Measurements from ENCODE around the gene TACR1. TPM values are rescaled to one million over a fixed set of nuclear protein-coding genes. Genes with fewer than 3 reads are reported as not detected.

Gene TACR1
- total and polyA plus RNA-seq, 7 experiments from 2014 or later = 0.24 TPM; not detected in 6

DNA sequence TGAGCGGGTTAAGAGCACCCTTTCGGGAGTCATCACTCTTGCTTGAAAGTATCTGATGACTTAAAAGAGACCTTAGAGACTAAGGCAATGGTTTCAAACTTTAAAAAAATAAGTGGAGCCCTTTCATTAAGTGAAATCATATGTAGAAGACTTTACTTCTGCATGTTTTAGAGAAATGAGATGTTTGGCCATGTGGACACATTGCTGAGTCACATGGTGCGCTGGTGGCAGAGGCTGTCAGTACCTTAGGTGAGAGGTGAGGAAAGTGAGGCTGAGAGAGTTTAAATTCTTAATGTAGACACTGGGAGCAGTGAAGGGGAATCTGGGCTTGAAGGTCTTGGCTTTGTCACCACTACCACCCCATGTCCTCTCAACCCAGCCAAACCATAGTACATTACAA is 109.8 kb downstream of the TACR1 start:
- CTCF ChIA-PET = no interaction called here

DNA sequence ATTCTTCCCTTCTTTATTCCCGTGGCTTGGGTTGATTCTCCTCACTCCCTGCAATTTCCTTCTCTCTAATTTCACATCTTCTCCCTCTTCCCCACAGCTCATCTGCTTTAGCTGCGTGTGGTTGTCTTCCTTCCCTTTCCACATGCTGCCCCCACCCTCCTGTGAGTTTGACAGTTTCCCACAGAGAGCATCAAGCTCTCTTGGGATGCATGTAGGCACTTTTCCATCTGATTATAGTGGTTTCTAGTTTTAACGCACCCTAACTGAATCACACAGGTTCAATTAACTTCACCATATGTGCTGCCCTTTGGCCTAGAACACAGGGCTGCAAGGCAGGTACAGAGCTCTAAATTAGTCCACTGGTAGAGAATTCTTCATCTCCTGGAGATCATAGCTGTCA is 110.5 kb downstream of the TACR1 start:
- intact Hi-C loops (cut with micrococcal nuclease) = no loop called here
- ChIA-PET POLR2A (no interaction called here), CTCF (no interaction called here)
- Mint-ChIP-seq H3K27ac (peak overlapping the region in 1 of 9 donors; percentile 79), H3K27me3 (peaks cover 0 to 11% (median 0%) of the 10 kb centered on the region in 5 donors), H3K4me3 (no peak overlapping the region), H3K9me3 (peaks cover 0 to 7% (median 0%) of the 10 kb centered on the region in 11 donors), H3K36me3 (peaks cover 0 to 33% (median 15%) of the 10 kb centered on the region in 5 donors), H3K4me1 (no peaks in the 10 kb centered on the region)
- Histone ChIP-seq H3K36me3 (ENCODE audit: control insufficient read depth in 2 of 3, insufficient read depth in 3 of 3, low read length in 3 of 3) (no peaks in the 10 kb centered on the region), H3K4me1 (ENCODE audit: control insufficient read depth in 2 of 2, insufficient read depth in 2 of 2, low read length in 2 of 2) (no peaks in the 10 kb centered on the region), H3K27me3 (ENCODE audit: control insufficient read depth in 2 of 2, insufficient read depth in 2 of 2, low read length in 2 of 2) (no peaks in the 10 kb centered on the region), H3K9me3 (ENCODE audit: control insufficient read depth in 2 of 3, low read length in 3 of 3) (no peaks in the 10 kb centered on the region), H3K4me3 (ENCODE audit: low read length) (no peak overlapping the region), H3K27ac (ENCODE audit: low read depth, low read length) (no peak overlapping the region)
- DNase-seq = no peak
- no peak for ATAC-seq

More for the DNA sequence above, 109.8 kb downstream of the TACR1 start:
- no peak for DNase-seq
- Histone ChIP-seq H3K27me3 (ENCODE audit: control insufficient read depth in 2 of 2, insufficient read depth in 2 of 2, low read length in 2 of 2) (no peaks in the 10 kb centered on the region), H3K4me1 (ENCODE audit: control insufficient read depth in 2 of 2, insufficient read depth in 2 of 2, low read length in 2 of 2) (no peaks in the 10 kb centered on the region), H3K9me3 (ENCODE audit: control insufficient read depth in 2 of 3, low read length in 3 of 3) (no peaks in the 10 kb centered on the region), H3K4me3 (ENCODE audit: low read length) (no peak overlapping the region), H3K27ac (ENCODE audit: low read depth, low read length) (no peak overlapping the region), H3K36me3 (ENCODE audit: control insufficient read depth in 2 of 3, insufficient read depth in 3 of 3, low read length in 3 of 3) (no peaks in the 10 kb centered on the region)
- Mint-ChIP-seq H3K27ac (no peak overlapping the region), H3K4me3 (no peak overlapping the region), H3K27me3 (peaks cover 0 to 11% (median 0%) of the 10 kb centered on the region in 5 donors), H3K36me3 (peaks cover 0 to 36% (median 18%) of the 10 kb centered on the region in 5 donors), H3K9me3 (peaks cover 0 to 7% (median 0%) of the 10 kb centered on the region in 11 donors), H3K4me1 (peaks cover 0 to 2% (median 0%) of the 10 kb centered on the region in 7 donors)
- ATAC-seq = no peak
- intact Hi-C loops (cut with micrococcal nuclease) = no loop called here
- POLR2A ChIA-PET = no interaction called here

DNA sequence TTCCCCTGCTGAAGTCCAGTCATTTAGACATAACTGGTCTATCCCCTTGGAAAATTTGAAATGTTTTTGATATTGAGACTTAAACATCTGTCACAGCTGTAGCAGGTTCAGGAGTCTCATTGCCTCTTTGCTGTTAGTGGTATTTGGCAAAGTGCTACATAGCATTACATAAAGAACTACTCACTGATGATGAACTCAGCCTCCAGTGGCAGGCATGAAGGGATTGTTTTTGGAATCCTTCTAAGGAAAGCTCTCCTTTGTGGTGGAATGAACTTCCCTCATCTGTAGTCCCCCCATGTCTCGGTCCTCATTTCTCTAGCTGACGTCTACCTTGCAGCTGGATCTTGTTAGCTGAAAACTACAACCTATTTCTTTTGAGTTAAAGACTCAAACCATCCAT is 111.6 kb downstream of the TACR1 start:
- DNase-seq = no peak
- Mint-ChIP-seq H3K27me3 (peaks cover 0 to 11% (median 0%) of the 10 kb centered on the region in 5 donors), H3K27ac (no peak overlapping the region), H3K36me3 (peaks cover 0 to 33% (median 15%) of the 10 kb centered on the region in 5 donors), H3K9me3 (peaks cover 0 to 7% (median 0%) of the 10 kb centered on the region in 11 donors), H3K4me1 (no peaks in the 10 kb centered on the region), H3K4me3 (no peak overlapping the region)
- Histone ChIP-seq H3K9me3 (ENCODE audit: control insufficient read depth in 2 of 3, low read length in 3 of 3) (no peaks in the 10 kb centered on the region), H3K4me1 (ENCODE audit: control insufficient read depth in 2 of 2, insufficient read depth in 2 of 2, low read length in 2 of 2) (no peaks in the 10 kb centered on the region), H3K4me3 (ENCODE audit: low read length) (no peak overlapping the region), H3K27me3 (ENCODE audit: control insufficient read depth in 2 of 2, insufficient read depth in 2 of 2, low read length in 2 of 2) (no peaks in the 10 kb centered on the region), H3K27ac (ENCODE audit: low read depth, low read length) (no peak overlapping the region), H3K36me3 (ENCODE audit: control insufficient read depth in 2 of 3, insufficient read depth in 3 of 3, low read length in 3 of 3) (no peaks in the 10 kb centered on the region)
- CTCF ChIA-PET = no interaction called here
- intact Hi-C loops (cut with micrococcal nuclease) = no loop called here
- no peak for ATAC-seq
- POLR2A ChIA-PET = no interaction called here

DNA sequence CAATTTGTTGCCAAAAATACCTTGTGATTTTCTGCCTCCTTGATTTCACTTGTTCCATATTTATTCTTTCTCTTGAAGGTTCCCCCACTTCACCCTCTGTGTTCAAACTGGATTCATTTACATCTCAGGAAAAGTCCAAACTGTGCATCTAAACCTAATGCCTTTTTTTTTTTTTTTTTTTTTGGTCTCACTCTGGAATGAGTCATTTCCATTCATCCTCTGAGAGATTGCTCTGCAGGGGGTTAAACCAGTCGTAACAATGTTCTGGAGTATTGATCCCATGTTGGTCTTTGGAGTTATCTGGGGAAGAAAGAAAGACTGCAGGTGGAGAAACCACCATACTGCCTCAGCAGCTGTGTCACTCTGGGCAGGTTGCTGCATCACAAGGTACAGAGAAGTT is 119.7 kb downstream of the TACR1 start:
- Mint-ChIP-seq H3K27me3 (peaks cover 0 to under 1% (median 0%) of the 10 kb centered on the region in 5 donors), H3K36me3 (peaks cover 0 to 30% (median 21%) of the 10 kb centered on the region in 5 donors), H3K27ac (no peak overlapping the region), H3K9me3 (peaks cover 0 to 6% (median 4%) of the 10 kb centered on the region in 11 donors), H3K4me1 (no peaks in the 10 kb centered on the region), H3K4me3 (no peak overlapping the region)
- no peak overlapping the region for H3K27ac ChIP-seq (ENCODE audit: low read depth, low read length)
- H3K4me1 ChIP-seq (ENCODE audit: control insufficient read depth in 2 of 2, insufficient read depth in 2 of 2, low read length in 2 of 2) = no peaks in the 10 kb centered on the region
- H3K27me3 ChIP-seq (ENCODE audit: control insufficient read depth in 2 of 2, insufficient read depth in 2 of 2, low read length in 2 of 2) = no peaks in the 10 kb centered on the region
- no peak for ATAC-seq
- intact Hi-C loops (cut with micrococcal nuclease) = no loop called here
- no peak for DNase-seq
- ChIA-PET CTCF (no interaction called here), POLR2A (no interaction called here)
- H3K9me3 ChIP-seq (ENCODE audit: control insufficient read depth in 2 of 3, low read length in 3 of 3) = no peaks in the 10 kb centered on the region
- H3K4me3 ChIP-seq (ENCODE audit: low read length) = no peak overlapping the region
- no peaks in the 10 kb centered on the region for H3K36me3 ChIP-seq (ENCODE audit: control insufficient read depth in 2 of 3, insufficient read depth in 3 of 3, low read length in 3 of 3)

DNA sequence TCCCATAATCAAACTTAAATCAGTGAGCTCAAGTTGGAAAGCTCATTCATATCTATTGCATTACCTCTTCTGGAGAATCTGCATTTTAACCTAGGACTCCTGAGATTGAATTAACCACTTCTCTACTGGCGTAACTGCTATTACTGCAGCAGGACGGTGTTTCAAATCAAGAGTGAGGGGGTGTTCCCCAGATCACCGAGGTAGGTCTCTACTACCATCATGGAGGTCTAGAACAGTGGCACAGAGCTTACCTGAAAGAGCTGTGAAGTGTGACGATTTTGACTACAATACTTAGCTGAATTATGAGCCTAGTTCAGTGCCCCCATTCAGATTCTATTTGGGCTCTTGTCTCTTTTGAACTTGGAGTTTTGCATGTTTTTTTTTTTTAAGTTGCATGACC is 121.4 kb downstream of the TACR1 start:
- H3K4me1 ChIP-seq (ENCODE audit: control insufficient read depth in 2 of 2, insufficient read depth in 2 of 2, low read length in 2 of 2) = no peaks in the 10 kb centered on the region
- H3K4me3 Mint-ChIP-seq = no peak overlapping the region
- H3K4me1 Mint-ChIP-seq = no peaks in the 10 kb centered on the region
- intact Hi-C loops (cut with micrococcal nuclease) = no loop called here
- no peak overlapping the region for H3K27ac ChIP-seq (ENCODE audit: low read depth, low read length)
- CTCF ChIA-PET = no interaction called here
- no peak overlapping the region for H3K4me3 ChIP-seq (ENCODE audit: low read length)
- no peaks in the 10 kb centered on the region for H3K27me3 ChIP-seq (ENCODE audit: control insufficient read depth in 2 of 2, insufficient read depth in 2 of 2, low read length in 2 of 2)
- H3K27ac Mint-ChIP-seq = no peak overlapping the region
- H3K36me3 Mint-ChIP-seq = peaks cover 0 to 30% (median 21%) of the 10 kb centered on the region in 5 donors
- H3K27me3 Mint-ChIP-seq = no peaks in the 10 kb centered on the region
- POLR2A ChIA-PET = no interaction called here
- H3K36me3 ChIP-seq (ENCODE audit: control insufficient read depth in 2 of 3, insufficient read depth in 3 of 3, low read length in 3 of 3) = no peaks in the 10 kb centered on the region
- DNase-seq (no peak), ATAC-seq (no peak)
- no peaks in the 10 kb centered on the region for H3K9me3 ChIP-seq (ENCODE audit: control insufficient read depth in 2 of 3, low read length in 3 of 3)
- peaks cover 0 to 6% (median 4%) of the 10 kb centered on the region in 11 donors for H3K9me3 Mint-ChIP-seq

DNA sequence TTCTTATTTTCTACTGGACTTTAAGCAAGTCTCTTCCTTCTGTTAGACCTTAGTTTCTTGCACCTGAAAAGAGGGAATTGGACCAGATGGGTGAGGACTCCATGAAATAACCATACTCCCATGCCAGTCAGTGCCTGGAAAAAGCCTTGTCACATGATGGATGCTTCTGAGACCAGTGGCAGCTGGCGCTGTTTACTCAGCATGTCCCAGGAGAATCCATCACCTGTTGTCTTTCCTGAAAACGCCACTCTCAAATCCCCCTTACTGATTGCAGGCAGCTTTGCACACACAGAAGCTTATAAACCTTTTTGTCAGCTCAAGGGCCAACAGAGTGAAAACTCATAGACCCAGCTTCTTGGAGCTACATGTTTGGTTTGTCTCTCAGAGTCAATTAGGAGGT is 123.2 kb downstream of the TACR1 start:
- DNase-seq (no peak), ATAC-seq (no peak)
- Mint-ChIP-seq H3K27ac (no peak overlapping the region), H3K4me3 (no peak overlapping the region), H3K27me3 (no peaks in the 10 kb centered on the region), H3K9me3 (peaks cover 0 to 6% (median 0%) of the 10 kb centered on the region in 11 donors), H3K36me3 (peaks cover 0 to 28% (median 17%) of the 10 kb centered on the region in 5 donors), H3K4me1 (no peaks in the 10 kb centered on the region)
- POLR2A ChIA-PET = no interaction called here
- Histone ChIP-seq H3K4me3 (ENCODE audit: low read length) (no peak overlapping the region), H3K4me1 (ENCODE audit: control insufficient read depth in 2 of 2, insufficient read depth in 2 of 2, low read length in 2 of 2) (no peaks in the 10 kb centered on the region), H3K27ac (ENCODE audit: low read depth, low read length) (no peak overlapping the region), H3K9me3 (ENCODE audit: control insufficient read depth in 2 of 3, low read length in 3 of 3) (no peaks in the 10 kb centered on the region), H3K27me3 (ENCODE audit: control insufficient read depth in 2 of 2, insufficient read depth in 2 of 2, low read length in 2 of 2) (no peaks in the 10 kb centered on the region), H3K36me3 (ENCODE audit: control insufficient read depth in 2 of 3, insufficient read depth in 3 of 3, low read length in 3 of 3) (no peaks in the 10 kb centered on the region)
- intact Hi-C loops (cut with micrococcal nuclease) = no loop called here
- CTCF ChIA-PET = no interaction called here

DNA sequence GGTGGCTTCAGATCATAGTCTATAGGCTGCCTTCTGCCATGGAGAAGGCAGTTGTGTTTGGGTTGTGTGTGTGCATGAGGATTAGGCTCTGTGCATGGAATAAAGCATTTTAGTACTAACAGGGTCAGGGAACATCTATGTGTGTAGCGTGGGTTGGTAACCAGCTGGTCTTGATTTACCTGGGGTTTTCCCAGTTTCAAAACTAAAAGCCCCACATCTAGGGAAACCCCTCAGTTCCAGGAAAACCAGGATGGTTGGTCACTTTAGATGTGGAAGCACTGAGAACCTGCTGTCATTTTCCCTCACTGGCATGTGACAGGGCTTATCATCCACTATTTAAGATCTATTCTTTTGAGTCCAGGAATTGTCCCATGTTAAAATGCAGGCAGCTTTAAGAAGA is 124.6 kb downstream of the TACR1 start:
- Histone ChIP-seq H3K4me3 (ENCODE audit: low read length) (no peak overlapping the region), H3K27ac (ENCODE audit: low read depth, low read length) (no peak overlapping the region), H3K27me3 (ENCODE audit: control insufficient read depth in 2 of 2, insufficient read depth in 2 of 2, low read length in 2 of 2) (no peaks in the 10 kb centered on the region), H3K4me1 (ENCODE audit: control insufficient read depth in 2 of 2, insufficient read depth in 2 of 2, low read length in 2 of 2) (no peaks in the 10 kb centered on the region), H3K36me3 (ENCODE audit: control insufficient read depth in 2 of 3, insufficient read depth in 3 of 3, low read length in 3 of 3) (no peaks in the 10 kb centered on the region), H3K9me3 (ENCODE audit: control insufficient read depth in 2 of 3, low read length in 3 of 3) (no peaks in the 10 kb centered on the region)
- H3K9me3 Mint-ChIP-seq = no peaks in the 10 kb centered on the region
- H3K27me3 Mint-ChIP-seq = no peaks in the 10 kb centered on the region
- no peak overlapping the region for H3K4me3 Mint-ChIP-seq
- no peaks in the 10 kb centered on the region for H3K4me1 Mint-ChIP-seq
- ChIA-PET CTCF (interaction anchor here (0.6 kb wide), 1 partner anchor 25 kb away, joined by 3 read pairs; no protein-coding TSS in a partner anchor), POLR2A (interaction anchor here (0.7 kb wide), 1 partner anchor 300 kb away, joined by 5 read pairs; no protein-coding TSS in a partner anchor)
- intact Hi-C loops (cut with micrococcal nuclease) = no loop called here
- peaks cover 0 to 19% (median 7%) of the 10 kb centered on the region in 5 donors for H3K36me3 Mint-ChIP-seq
- H3K27ac Mint-ChIP-seq = no peak overlapping the region
- DNase-seq (no peak), ATAC-seq (no peak)

All from naive thymus-derived CD4-positive, alpha-beta T cell (primary cell).